Left ventricle myocardium superior (tissue), 1 donor: Measurements from ENCODE around the gene MDN1. TPM values are rescaled to one million over a fixed set of nuclear protein-coding genes. Genes with fewer than 3 reads are reported as not detected.

Experiments used
- total RNA-seq: library from RNA; stranded (reverse); fragmentation: NEBNext Ultra II Directional; extraction: Animal tissue kit (Norgen Biotek cat#: 25700); gene quantifications from one replicate; pipeline ENCODE4 v1.2.1, GENCODE V29; 2021
- donor health status: DM: no; HTN: yes; CAD: no; lungs with severe emphysema.

Gene MDN1
- total RNA-seq, 1 donor from 2014 or later = 23.9 TPM

Other genes starting within 250 kb of the MDN1 start
- gene LYRM2, start 181.0 kb downstream of the MDN1 start, total RNA-seq = 30.7 TPM
- gene CASP8AP2, start 10.1 kb upstream of the MDN1 start, total RNA-seq = 14.4 TPM
- not detected for gene GJA10, start 74.7 kb upstream of the MDN1 start, total RNA-seq